HG03159 (cell line): ENCODE measurements around the gene TMEM100.

Source experiments
- ATAC-seq: cut with Tn5 transposase; IDR thresholded peaks from one replicate; pipeline ENCODE4 v1.9.1; 2021; ENCODE audit warnings: mild to moderate bottlenecking, moderate library complexity; ENCODE audit not compliant: unreplicated experiment

Gene TMEM100

GRCh38 chr17:55745258-55745657 lies 22.6 kb upstream of the TMEM100 start:
- no peak for ATAC-seq

- peak; percentile 37 for ATAC-seq
Observed at GRCh38 chr17:55743103-55743679, 20.5 kb upstream of the TMEM100 start.

GRCh38 chr17:55742272-55743102 lies 19.8 kb upstream of the TMEM100 start:
- peak; percentile 98 for ATAC-seq

- no peak for ATAC-seq
Observed at GRCh38 chr17:55741356-55741700, 18.7 kb upstream of the TMEM100 start.

GRCh38 chr17:55740511-55741355 lies 18.1 kb upstream of the TMEM100 start:
- ATAC-seq, result no peak

GRCh38 chr17:55737976-55738501 lies 15.4 kb upstream of the TMEM100 start:
- ATAC-seq, result no peak

- ATAC-seq, result peak; percentile 50
Observed at GRCh38 chr17:55735731-55736405, 13.2 kb upstream of the TMEM100 start.

- no peak for ATAC-seq
Observed at GRCh38 chr17:55734128-55734781, 11.6 kb upstream of the TMEM100 start.

GRCh38 chr17:55731586-55732250 lies 9.1 kb upstream of the TMEM100 start:
- ATAC-seq, result no peak

GRCh38 chr17:55730808-55731207 lies 8.1 kb upstream of the TMEM100 start:
- ATAC-seq, result no peak

- no peak for ATAC-seq
Observed at GRCh38 chr17:55730380-55730779, 7.7 kb upstream of the TMEM100 start.

GRCh38 chr17:55729484-55729883 lies 6.8 kb upstream of the TMEM100 start:
- no peak for ATAC-seq

- no peak for ATAC-seq
Observed at GRCh38 chr17:55728833-55729232, 6.2 kb upstream of the TMEM100 start.

- ATAC-seq, result no peak
Observed at GRCh38 chr17:55728361-55728760, 5.7 kb upstream of the TMEM100 start.

GRCh38 chr17:55727920-55728319 lies 5.3 kb upstream of the TMEM100 start:
- no peak for ATAC-seq

- no peak for ATAC-seq
Observed at GRCh38 chr17:55727275-55727674, 4.6 kb upstream of the TMEM100 start.

GRCh38 chr17:55726440-55726839 lies 3.8 kb upstream of the TMEM100 start:
- no peak for ATAC-seq

GRCh38 chr17:55723488-55723848 lies 804 bp upstream of the TMEM100 start:
- ATAC-seq, result no peak

GRCh38 chr17:55722016-55722736 lies 488 bp downstream of the TMEM100 start:
- no peak for ATAC-seq
